OCI-LY3 (cell line): ENCODE results near the gene KATNAL2.

Experiments
- EZH2phosphoT487 ChIP-seq: fragments of 200-600 bp; shearing (Covaris generic); IDR thresholded peaks from 2 replicates; pipeline ENCODE4 v1.6.1; 2018; ENCODE audit warnings: antibody characterized with exemption, mixed run types, low read depth
- TF ChIP-seq, protein P1 (sequence below): fragments of 200-600, 300-600 bp; sonication (generic); IDR thresholded peaks from 2 replicates; pipeline ENCODE4 v1.5.1; 2014; ENCODE audit warnings: antibody characterized with exemption, low read length, low read depth

DNA sequence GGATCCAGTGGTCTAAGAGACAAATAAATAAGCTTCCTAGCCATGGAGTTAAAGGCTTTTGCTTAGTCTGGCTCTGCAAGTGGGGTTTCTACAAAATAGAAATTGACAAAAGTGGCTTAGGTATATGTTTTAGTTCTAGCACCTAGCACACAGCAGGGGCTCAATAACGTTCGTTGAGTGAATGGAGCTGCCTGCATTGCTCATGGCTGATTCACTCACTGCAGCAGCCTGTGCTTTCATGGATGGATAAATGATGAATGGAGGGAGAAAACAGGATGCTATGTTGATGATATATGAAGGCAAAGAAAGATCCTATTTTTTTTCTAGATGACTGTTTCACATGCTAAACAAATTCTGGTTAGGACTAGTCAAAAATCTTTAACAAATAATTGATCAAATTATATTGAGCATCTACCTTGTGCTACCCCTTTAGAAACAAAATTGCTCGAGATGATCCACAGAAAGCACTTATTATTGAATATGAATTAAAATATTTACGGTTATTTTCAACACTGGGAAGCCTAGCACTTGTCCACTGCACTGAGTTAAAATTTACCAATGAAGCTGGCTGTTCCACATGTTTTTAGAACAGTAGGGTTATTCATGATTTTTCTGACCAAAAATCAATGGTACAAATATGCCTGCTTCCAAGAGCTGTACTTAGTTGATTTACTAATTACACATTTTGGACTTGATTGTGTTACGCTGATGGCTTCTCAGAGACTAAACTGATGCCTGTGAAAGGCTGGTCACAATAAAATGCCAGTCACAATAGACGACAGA lies 193.3 kb downstream of the KATNAL2 start:
- TF ChIP-seq, protein P1, sequence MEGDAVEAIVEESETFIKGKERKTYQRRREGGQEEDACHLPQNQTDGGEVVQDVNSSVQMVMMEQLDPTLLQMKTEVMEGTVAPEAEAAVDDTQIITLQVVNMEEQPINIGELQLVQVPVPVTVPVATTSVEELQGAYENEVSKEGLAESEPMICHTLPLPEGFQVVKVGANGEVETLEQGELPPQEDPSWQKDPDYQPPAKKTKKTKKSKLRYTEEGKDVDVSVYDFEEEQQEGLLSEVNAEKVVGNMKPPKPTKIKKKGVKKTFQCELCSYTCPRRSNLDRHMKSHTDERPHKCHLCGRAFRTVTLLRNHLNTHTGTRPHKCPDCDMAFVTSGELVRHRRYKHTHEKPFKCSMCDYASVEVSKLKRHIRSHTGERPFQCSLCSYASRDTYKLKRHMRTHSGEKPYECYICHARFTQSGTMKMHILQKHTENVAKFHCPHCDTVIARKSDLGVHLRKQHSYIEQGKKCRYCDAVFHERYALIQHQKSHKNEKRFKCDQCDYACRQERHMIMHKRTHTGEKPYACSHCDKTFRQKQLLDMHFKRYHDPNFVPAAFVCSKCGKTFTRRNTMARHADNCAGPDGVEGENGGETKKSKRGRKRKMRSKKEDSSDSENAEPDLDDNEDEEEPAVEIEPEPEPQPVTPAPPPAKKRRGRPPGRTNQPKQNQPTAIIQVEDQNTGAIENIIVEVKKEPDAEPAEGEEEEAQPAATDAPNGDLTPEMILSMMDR, result no peak
- no peak for TF ChIP-seq EZH2phosphoT487
